ENCODE data around the gene ADSS1.

The ADSS1 gene

DNA sequence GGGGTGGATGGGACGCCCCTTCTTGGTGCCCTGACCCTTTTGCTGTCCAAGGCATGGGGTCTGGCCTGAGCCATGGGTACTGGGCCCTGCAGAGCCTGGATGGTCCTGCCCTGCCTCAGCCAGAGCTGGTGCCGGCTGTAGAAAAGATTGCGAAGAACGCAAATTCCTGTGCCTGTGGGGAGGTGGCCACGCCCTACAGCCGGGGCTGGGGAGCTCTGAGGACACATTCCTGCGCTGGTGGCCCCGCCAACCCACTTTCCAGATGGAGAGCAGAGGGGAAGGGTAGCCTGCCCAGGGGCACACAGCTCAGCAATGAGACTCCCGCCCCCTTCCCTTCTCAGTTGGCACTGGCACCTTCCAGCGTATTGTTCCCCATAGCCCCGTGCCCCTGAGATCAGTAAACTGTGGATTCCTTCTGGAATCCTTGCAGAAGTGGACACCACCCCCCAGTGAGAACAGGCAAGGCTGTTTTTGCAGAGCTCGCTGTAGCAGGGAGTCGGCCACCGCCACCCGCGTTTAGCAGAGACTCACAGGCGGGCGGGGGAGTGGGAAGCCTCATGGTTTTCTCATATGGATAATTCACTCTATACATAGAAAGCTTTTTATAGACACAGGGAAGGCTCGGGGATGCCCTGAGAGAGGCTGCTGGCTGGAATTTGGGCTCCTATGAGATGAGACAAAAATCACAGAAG lies 26.0 kb upstream of the ADSS1 start:
- peak in 3 of 51 donors; percentile 31 to 71 (median 40) for DNase-seq

DNA sequence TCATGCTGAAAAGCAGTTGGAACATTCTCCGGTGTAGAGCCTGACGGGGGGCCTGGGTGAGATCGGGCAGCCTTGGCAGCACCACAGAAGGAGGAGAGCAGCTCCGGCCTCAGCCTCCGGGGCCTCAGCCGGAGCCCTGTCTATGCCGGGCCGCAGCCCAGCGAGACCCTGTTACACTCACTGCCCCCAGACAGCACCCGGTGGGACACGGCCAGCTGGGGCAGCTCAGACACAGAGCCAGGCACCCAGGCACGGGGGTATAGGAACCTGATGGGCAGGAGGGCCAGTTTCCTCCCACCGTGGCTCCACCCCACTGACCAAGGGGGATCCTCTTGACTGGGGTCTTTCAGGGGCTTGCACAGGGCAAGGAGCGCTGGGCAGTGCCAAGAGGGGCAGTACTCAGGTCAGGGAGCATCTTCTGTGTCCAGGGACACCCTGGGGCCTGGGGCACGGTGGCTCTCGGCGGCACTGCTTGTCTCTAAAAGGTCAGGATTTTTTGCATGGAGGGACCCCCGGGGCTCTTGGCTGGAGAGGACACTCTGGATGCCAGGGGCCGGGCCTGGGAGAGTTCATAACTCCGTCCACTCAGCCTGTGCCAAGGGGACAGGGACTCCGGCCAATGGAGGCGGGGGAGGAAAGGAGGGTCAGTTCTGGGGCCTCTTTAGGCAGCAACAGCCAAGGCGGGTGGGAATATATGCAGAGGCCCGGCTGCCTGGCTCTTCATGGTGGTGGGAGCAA lies 25.2 kb upstream of the ADSS1 start:
- peak in 18 of 51 donors; percentile 19 to 70 (median 40) for DNase-seq

DNA sequence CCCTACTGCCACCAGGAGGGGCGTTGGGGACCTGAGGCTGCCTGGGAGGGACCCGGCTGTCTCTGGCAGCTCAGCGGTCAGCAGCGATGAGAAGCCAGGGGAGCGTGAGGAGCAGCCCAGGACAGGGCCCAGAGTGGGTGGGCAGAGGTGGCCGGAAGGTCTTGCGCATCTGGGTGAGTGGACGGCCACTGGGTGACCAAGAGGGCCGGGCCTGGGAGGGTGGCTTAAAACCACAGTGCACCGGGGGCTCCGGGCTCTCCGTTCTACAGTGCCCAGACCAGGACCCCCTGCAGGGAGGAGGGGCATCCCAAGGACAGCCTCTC lies 24.6 kb upstream of the ADSS1 start:
- peak in 1 of 51 donors; percentile 44 for DNase-seq

DNA sequence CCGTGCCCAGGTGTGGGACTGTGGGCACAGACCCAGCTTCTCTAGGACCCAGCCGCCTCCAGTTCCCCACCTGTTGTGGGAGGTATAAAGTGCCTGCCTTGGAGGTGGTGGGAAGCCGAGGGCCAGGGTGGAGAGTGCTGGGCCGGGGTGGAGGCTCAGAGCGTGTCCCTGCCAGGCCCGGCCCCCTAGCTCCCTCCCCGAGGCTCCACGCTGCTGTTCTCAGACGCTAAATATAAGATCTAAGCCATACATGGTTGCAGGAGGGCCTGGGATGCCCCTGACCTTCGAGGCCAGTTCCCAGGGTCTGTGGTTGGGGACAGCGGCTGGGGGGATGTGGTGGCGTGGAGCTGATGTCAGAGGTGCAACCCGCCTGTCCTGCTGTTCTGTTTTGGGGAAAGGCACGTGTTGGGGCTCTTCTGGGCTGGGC lies 23.8 kb upstream of the ADSS1 start:
- no peak for DNase-seq

DNA sequence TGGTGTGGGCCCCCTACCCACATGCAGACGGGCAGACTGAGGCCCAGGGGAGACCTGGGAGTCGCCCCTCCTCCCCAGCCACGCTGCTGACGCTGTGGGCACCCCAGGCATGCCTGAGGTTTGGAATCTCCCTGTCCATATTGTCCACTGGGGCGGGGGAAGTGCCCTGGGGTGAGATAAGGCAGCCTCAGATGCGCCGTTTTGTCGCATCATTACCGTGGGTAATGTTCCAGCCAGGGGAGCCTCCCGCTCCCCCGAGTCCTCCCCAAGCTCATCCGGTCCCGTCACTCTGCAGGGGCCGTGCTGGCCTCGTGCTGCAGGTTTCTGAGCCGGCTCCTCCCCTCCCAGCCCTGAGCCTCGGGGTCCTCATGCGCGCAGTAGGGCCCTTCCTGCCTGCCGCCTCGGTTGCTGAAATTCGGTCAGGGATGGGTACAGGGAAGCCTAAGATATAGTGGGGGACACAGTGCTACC lies 23.2 kb upstream of the ADSS1 start:
- no peak for DNase-seq

DNA sequence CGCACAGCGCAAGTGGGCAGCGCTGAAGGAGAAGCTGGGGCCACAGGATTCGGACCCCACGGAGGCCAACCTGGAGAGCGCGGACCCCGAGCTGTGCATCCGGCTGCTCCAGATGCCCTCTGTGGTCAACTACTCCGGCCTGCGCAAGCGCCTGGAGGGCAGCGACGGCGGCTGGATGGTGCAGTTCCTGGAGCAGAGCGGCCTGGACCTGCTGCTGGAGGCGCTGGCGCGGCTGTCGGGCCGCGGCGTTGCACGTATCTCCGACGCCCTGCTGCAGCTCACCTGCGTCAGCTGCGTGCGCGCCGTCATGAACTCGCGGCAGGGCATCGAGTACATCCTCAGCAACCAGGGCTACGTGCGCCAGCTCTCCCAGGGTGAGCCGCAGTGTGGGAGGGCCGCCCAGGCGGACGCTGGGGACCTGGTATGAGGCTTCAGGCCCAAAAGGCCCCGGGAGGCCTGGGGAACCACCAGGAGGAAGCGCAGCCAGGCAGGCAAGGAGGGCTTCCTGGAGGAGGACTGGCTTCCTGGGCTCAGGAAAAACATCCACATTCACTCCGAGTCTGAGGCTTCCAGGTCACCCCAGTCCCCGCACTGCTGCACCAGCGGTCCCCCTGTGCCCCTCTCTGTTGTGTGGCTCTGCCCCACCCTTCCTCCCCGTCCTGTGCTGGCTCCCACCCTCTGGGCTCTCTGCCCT lies 22.5 kb upstream of the ADSS1 start:
- no peak for DNase-seq

DNA sequence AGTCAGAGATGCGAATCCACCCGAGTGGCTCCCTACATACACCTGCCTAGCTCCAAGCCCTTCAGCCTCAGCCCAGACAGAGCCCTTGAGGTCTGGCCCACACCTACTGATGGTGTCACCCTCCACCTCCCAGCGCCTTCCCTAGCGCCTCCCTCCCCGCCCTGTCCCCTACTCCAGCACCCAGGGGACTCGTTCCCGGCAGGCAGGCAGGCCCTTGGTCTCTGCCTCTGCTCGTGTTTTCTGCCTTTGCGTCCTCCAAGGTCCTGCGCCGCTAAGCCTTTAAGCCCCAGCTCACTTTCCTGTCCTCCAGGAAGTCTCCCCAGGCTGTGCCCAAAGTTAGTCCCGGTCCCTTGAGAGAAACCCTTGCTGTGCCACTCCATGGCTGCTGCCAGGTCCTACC lies 21.9 kb upstream of the ADSS1 start:
- no peak for DNase-seq

DNA sequence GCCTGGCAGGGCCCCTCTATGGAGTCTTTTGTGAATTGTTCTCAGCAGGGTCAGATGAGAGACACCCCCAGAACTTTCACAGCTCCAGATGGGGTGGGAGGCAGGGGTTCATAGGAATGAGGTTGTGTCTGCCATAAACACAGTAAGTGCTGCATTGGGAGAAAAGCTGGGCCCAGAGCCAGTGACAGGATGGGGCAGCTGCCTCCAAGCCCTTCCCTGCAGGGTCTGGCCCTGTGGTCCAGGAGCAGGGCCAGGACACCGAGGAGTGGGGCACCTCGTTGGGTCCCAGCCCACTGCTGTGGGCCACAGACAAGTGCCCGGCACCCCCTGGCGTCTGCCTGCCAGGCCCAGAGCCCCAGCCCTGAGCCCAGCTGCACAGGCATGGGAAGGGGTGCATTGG lies 21.4 kb upstream of the ADSS1 start:
- DNase-seq = peak in 16 of 51 donors; percentile 29 to 62 (median 42)

DNA sequence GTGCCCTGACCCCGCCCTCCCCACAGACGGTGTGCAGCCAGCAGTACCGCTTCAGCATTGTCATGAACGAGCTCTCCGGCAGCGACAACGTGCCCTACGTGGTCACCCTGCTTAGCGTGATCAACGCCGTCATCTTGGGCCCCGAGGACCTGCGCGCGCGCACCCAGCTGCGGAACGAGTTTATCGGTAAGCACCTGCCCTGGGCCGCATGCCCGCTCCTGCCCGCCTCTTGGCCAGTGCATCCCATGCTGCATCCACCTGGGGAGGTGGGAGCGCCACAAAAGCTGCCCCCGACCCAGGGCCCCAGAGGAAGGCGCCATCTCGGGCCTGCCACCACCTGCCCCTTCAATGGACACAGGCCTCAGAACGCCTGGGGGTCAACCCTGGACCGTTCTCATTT lies 20.8 kb upstream of the ADSS1 start:
- no peak for DNase-seq

DNA sequence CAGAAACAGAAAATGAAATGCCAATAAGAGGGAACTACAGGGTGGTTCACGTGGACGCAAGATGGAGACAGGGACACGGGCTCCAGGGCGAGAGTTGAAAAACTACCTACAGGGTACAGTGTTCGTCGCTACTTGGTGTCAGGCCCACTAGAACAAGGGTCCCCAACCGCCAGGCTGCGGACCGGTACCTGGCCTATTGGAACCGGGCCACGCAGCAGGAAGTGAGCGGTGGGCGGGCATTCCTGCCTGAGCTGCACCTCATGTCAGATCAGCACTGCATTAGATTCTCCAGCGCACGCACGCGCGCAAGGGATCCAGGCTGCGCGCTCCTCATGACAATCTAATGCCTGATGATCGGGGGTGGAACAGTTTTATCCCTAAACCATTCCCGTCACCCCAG lies 19.8 kb upstream of the ADSS1 start:
- DNase-seq = no peak

DNA sequence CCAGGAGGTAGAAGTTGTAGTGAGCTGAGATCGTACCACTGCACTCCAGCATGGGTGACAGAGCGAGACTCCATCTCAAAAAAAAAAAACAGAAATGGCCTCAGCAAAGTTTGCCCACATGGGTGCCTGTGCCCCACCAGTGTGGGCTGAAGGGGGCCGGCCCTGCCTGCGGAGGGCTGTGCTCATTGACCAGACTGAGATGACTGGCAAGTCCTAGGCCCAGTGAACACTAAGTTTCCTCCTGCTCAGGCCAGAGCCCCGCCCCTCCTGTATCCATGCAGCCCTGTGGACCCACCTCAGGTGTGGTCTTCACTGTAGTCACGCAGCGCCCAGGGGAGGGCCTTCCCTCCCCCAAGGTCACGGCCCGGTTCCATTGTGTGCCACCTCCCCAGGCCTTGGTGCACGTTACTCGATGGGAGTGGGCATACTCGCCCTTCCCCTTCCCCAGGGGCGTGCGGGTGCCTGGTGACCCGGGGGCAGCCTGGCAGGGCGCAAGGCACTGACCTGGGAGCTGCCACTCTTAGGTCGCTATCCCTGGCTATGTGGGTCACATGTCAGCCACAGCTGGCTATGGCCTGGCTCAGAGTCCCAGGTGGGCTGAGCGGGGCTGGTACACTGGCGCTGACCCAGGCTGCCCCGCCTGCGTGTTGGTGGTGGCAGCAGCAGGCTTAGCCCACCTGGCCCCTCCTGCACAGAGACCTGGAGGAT lies 18.5 kb upstream of the ADSS1 start:
- no peak for DNase-seq

DNA sequence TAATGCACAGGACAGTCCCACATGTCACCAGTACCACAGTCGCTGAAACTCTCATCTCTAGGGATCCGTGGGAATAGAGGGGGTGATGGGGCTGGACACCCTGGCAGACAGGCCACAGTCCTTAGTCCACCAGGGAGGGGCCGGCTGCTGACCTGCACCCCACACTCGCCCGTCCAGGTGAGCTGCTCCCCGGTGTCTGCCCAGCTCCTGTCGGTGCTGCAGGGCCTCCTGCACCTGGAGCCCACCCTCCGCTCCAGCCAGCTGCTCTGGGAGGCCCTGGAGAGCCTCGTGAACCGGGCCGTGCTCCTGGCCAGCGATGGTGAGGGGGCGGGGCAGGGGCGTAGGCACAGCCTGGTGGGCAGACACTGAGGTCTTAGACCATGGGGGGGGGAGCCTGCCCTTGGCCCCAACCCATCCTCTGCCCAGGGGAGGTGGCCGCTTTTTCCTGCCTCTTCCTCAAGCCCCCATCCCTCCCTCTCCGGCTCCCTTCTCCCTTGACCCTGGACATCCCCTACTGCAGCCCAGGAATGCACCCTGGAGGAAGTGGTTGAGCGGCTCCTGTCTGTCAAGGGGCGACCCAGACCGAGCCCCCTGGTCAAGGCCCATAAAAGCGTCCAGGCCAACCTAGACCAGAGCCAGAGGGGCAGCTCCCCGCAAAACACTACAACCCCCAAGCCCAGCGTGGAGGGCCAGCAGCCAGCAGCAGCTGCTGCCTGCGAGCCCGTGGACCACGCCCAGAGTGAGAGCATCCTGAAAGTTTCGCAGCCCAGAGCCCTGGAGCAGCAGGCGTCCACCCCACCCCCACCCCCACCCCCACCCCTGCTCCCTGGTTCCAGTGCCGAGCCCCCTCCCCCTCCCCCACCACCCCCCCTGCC lies 17.1 kb upstream of the ADSS1 start:
- DNase-seq = no peak

DNA sequence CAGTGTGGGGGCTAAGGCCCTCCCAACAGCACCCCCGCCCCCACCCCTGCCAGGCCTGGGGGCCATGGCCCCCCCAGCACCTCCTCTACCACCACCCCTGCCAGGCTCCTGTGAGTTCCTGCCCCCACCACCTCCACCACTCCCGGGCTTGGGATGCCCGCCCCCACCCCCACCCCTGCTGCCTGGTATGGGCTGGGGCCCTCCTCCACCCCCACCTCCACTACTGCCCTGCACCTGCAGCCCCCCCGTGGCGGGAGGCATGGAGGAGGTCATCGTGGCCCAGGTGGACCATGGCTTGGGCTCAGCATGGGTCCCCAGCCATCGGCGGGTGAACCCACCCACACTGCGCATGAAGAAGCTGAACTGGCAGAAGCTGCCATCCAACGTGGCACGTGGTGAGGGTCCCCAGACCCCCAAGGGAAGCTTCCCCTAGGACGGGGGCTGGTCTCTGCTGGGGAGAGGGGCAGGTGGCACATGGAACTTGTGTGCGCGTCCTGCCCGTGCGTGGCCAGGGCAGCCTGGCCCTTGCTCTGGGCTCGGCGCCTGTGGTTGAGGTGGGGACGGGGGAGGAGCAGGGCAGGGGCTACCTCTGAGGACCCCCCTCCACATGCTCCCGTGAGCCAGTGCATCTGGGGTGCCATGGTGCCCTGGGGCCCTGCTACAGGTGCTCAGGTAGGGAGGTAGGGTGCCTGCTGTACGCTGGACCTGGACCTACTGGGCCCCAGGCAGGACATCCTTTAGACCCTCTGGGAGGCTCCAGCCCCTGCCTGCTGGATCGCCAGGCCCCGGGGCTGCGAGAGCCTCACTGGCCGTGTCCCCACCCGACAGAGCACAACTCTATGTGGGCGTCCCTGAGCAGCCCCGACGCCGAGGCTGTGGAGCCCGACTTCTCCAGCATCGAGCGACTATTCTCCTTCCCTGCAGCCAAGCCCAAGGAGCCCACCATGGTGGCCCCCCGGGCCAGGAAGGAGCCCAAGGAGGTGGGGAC lies 16.1 kb upstream of the ADSS1 start:
- no peak for DNase-seq

DNA sequence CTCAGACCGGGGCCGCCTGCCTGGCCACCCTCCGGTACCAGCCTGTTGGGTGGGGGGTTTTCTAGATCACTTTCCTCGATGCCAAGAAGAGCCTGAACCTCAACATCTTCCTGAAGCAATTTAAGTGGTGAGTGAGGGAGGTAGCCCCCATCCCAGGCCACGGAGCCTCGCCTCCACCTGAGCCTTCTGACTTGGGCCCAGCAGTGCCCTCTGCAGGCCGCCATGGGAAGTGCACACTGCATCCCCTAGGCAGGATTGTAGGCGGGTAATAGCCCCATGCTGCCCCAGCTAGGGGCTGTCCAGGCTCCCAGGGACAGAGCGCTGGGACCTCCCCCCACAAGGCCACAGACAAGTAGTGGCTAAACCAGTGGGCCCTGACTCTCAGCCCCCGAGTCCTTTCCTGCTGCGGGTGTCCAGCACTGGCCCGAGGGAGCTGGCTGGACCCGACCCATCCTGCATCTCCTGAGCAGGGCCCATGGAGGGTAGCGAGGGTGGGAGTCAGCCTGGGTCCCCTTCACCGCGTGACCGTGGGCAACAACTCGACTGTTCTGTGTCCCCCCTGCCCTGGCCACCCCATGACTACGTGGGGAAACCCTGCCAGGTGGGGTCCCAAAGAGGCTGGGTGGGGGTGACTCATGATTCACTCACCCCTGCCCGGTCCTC lies 15.3 kb upstream of the ADSS1 start:
- DNase-seq = peak in 32 of 51 donors; percentile 16 to 78 (median 50)

DNA sequence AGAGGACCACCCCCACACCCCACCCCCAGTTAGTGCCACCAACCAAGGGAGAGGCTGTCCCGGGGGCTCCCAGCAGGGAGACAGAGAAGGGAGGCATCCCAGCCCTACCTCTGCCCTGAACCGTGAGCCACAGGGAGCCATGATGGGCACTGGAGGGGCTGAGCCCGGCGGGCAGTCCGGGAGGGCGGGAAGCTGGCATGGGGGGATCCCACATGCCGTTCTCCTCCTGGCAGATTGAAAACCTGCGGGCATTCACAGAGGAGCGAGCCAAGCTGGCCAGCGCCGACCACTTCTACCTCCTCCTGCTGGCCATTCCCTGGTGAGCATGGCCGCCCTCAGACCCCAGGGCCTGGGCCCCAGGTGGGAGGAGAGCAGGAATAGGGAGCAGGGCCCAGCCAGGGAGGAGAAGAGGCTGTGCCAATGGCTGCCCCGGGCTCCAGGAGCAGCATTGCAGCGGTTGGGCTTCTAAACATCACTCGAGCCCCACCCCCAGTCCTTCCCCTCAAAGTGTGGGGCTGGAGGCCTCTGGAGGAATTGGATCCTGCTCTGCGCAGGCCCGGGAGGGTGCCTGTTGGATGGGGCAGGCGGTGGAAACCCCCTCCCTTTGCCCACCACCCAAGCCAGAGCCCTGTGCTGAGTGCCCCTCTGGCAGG lies 14.5 kb upstream of the ADSS1 start:
- DNase-seq = no peak

DNA sequence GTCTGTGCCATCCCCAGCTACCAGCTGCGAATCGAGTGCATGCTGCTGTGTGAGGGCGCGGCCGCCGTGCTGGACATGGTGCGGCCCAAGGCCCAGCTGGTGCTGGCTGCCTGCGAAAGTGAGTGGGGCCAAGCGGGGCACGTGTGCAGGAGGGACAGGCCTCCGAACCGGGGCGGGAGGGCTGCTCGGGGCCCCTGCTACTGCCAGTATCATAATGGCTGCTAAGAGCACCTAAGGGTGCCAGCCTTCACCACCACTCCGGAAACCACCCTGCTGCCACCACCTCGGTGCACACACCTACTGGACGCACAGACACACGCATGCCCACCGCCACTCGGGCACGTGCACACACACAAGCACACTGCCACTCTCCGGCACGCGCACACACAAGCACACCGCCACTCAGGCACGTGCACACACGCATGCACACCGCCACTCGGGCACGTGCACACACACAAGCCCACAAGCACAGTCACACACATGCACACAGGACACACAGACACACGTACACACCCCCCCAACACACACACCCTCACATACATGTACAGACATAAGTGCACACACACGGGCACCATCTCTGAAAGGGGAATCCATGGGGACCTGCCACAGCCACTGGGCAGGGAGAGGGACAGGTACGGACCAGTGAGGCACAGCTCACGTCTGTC lies 13.8 kb upstream of the ADSS1 start:
- no peak for DNase-seq

DNA sequence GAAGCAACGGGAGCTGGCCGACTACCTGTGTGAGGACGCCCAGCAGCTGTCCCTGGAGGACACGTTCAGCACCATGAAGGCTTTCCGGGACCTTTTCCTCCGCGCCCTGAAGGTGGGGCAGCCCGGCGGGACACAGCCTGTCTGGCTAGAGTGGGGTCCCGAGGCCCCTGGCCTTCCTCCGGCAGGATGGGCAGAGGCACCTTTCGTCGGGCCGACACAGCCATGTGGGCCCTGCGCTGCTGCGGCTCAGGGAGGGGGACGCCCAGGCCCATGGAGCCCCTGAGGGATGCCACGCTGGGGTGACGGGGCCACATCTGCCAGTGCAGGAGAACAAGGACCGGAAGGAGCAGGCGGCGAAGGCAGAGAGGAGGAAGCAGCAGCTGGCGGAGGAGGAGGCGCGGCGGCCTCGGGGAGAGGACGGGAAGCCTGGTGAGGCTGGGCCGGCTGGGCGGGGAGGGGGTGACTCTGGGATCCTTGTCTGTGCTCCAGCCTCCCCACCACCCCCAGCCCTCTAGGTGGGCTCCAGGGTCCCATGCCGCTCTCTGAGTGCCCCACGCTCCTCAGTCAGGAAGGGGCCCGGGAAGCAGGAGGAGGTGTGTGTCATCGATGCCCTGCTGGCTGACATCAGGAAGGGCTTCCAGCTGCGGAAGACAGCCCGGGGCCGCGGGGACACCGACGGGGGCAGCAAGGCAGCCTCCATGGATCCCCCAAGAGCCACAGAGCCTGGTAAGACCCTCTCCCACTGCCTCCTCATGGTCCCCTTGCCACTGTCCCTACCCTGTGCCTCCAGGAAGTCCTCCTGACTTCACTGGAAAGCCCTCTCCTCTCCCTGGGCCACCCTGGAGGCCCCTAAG lies 10.9 kb upstream of the ADSS1 start:
- no peak for DNase-seq

Measured in hypothalamus (tissue), 51 donors.